H1 (cell line): ENCODE results near the gene ATP6V0A4. TPM values are rescaled to one million over a fixed set of nuclear protein-coding genes. Genes with fewer than 3 reads are reported as not detected.
A peak's percentile ranks its signal among the peaks of the same experiment; 100 is the strongest.

ENCODE experiments used
- CTCF ChIA-PET: fragments of 300-600 bp; sonication (Branson Sonifier 250); formaldehyde crosslinking; loops from one replicate; lab custom pipeline; 2021; ENCODE audit not compliant: partially characterized antibody; lab: Charles Lee
- POLR2A ChIA-PET: fragments of 300-600 bp; sonication (Branson Sonifier 250); formaldehyde crosslinking; loops from one replicate; lab custom pipeline; 2021; ENCODE audit warnings: inconsistent platforms; ENCODE audit not compliant: partially characterized antibody; lab: Charles Lee
- DNase-seq, 2 experiments: peaks; one replicate each; pipeline versions ENCODE4 v3.0.0 to v3.0.0-alpha.2; 2010 to 2022; ENCODE audit warnings: low spot score in 2 of 2, low read depth in 1 of 2, mixed read lengths in 1 of 2
- FAIRE-seq: peaks from 2 replicates; lab custom pipeline; 2011; peaks lifted over from hg19 to GRCh38; lab: Jason Lieb, UNC
- H2AFZ ChIP-seq: 2 replicates; pipeline ENCODE4 v1.8.1; 2012; ENCODE audit warnings: low read length, inconsistent platforms
- H2AK5ac ChIP-seq: 2 replicates; pipeline ENCODE4 v1.6.1; 2013; ENCODE audit warnings: low read depth, low read length
- H2BK120ac ChIP-seq: replicated peaks from 2 replicates; pipeline ENCODE3; 2013; ENCODE audit warnings: low read depth, low read length, inconsistent platforms
- H2BK12ac ChIP-seq: 2 replicates; pipeline ENCODE4 v1.6.1; 2013; ENCODE audit warnings: low read depth, low read length
- H2BK15ac ChIP-seq: 2 replicates; pipeline ENCODE4 v1.6.1; 2013; ENCODE audit warnings: low read length
- H2BK20ac ChIP-seq: 2 replicates; pipeline ENCODE4 v1.6.1; 2013; ENCODE audit warnings: low read length
- H2BK5ac ChIP-seq: 2 replicates; pipeline ENCODE4 v1.6.1; 2013; ENCODE audit warnings: low read depth, low read length
- H3K14ac ChIP-seq: 2 replicates; pipeline ENCODE4 v1.6.1; 2013; ENCODE audit warnings: inconsistent platforms; ENCODE audit not compliant: insufficient read length
- H3K18ac ChIP-seq: 2 replicates; pipeline ENCODE4 v1.6.1; 2013; ENCODE audit warnings: low read length; ENCODE audit errors: extremely low read depth
- H3K23ac ChIP-seq: 2 replicates; pipeline ENCODE4 v1.6.1; 2013; ENCODE audit warnings: inconsistent platforms; ENCODE audit not compliant: insufficient read length
- H3K23me2 ChIP-seq: 2 replicates; pipeline ENCODE4 v1.6.1; 2013; ENCODE audit warnings: low read depth, low read length
- H3K27ac ChIP-seq: 2 replicates; pipeline ENCODE4 v1.6.1; 2011; ENCODE audit warnings: low read depth, low read length, inconsistent platforms
- H3K27me3 ChIP-seq, 4 experiments: replicated peaks in 1 of 4; 1 replicate in 1 of 4; 2 replicates in 3 of 4; pipeline versions ENCODE4 v1.6.1 to v1.8.1; 2011 to 2013; ENCODE audit warnings: low read length in 3 of 4, mild to moderate bottlenecking in 3 of 4, inconsistent platforms in 2 of 4, mixed read lengths in 2 of 4, moderate library complexity in 1 of 4; ENCODE audit not compliant: control insufficient read depth in 3 of 4, insufficient read depth in 3 of 4; ENCODE audit errors: extremely low read depth in 1 of 4
- H3K36me3 ChIP-seq, 4 experiments: 2 replicates each; pipeline versions ENCODE4 v1.6.1 to v1.8.1; 2011 to 2013; ENCODE audit warnings: mild to moderate bottlenecking in 4 of 4, low read length in 3 of 4, moderate library complexity in 2 of 4, control low read depth in 1 of 4, inconsistent platforms in 1 of 4; ENCODE audit not compliant: insufficient read depth in 4 of 4, control insufficient read depth in 2 of 4
- H3K4ac ChIP-seq: replicated peaks from 2 replicates; pipeline ENCODE3; 2013; ENCODE audit warnings: low read length, low read depth, mixed read lengths, inconsistent platforms; ENCODE audit not compliant: insufficient read length
- H3K4me1 ChIP-seq, 4 experiments: replicated peaks in 1 of 4; 1 replicate in 1 of 4; 2 replicates in 3 of 4; pipeline versions ENCODE4 v1.6.1 to v1.8.1; 2011 to 2013; ENCODE audit warnings: low read length in 3 of 4, inconsistent platforms in 2 of 4, mixed read lengths in 1 of 4; ENCODE audit not compliant: insufficient read depth in 4 of 4, control insufficient read depth in 3 of 4
- H3K4me2 ChIP-seq, 2 experiments: 2 replicates each; pipeline versions ENCODE4 v1.6.1 to v1.8.1; 2011 to 2013; ENCODE audit warnings: low read depth in 2 of 2, low read length in 2 of 2, control low read depth in 1 of 2, inconsistent platforms in 1 of 2, mild to moderate bottlenecking in 1 of 2; ENCODE audit not compliant: insufficient read depth in 1 of 2
- H3K4me3 ChIP-seq, 4 experiments: fragments of 200-600, 300-600 bp in 1 of 4; sonication (generic), shearing (Covaris generic), sonication (Bioruptor Twin) in 1 of 4; 2 replicates each; pipeline versions ENCODE4 v1.5.1 to v1.8.1; 2011 to 2016; ENCODE audit warnings: low read length in 4 of 4, low read depth in 3 of 4, control low read depth in 2 of 4, inconsistent platforms in 2 of 4, mild to moderate bottlenecking in 2 of 4, mixed read lengths in 1 of 4, moderate library complexity in 1 of 4; ENCODE audit not compliant: insufficient read depth in 2 of 4; ENCODE audit errors: extremely low read depth in 1 of 4
- H3K56ac ChIP-seq: replicated peaks from 2 replicates; pipeline ENCODE3; 2013; ENCODE audit warnings: low read depth, mild to moderate bottlenecking, mixed read lengths, low read length, inconsistent platforms; ENCODE audit not compliant: insufficient read length
- H3K79me1 ChIP-seq: 2 replicates; pipeline ENCODE4 v1.6.1; 2013; ENCODE audit warnings: low read depth, low read length, control low read depth
- H3K79me2 ChIP-seq, 2 experiments: 2 replicates each; pipeline versions ENCODE4 v1.6.1 to v1.8.1; 2012 to 2013; ENCODE audit warnings: low read length in 2 of 2, mild to moderate bottlenecking in 2 of 2, inconsistent platforms in 1 of 2; ENCODE audit not compliant: insufficient read depth in 2 of 2, control insufficient read depth in 1 of 2
- H3K9ac ChIP-seq, 4 experiments: replicated peaks in 1 of 4; 1 replicate in 1 of 4; 2 replicates in 3 of 4; pipeline versions ENCODE4 v1.6.1 to v1.8.1; 2011 to 2013; ENCODE audit warnings: low read depth in 3 of 4, low read length in 3 of 4, control low read depth in 2 of 4, mild to moderate bottlenecking in 2 of 4, moderate library complexity in 2 of 4, inconsistent platforms in 1 of 4; ENCODE audit errors: extremely low read depth in 1 of 4
- H3K9me3 ChIP-seq, 2 experiments: 2 replicates each; pipeline versions ENCODE4 v1.6.1 to v1.8.1; 2012 to 2013; ENCODE audit warnings: mild to moderate bottlenecking in 2 of 2, moderate library complexity in 2 of 2, control low read depth in 1 of 2, inconsistent platforms in 1 of 2, low read depth in 1 of 2, low read length in 1 of 2, mixed read lengths in 1 of 2; ENCODE audit not compliant: insufficient read depth in 2 of 2
- H4K20me1 ChIP-seq, 2 experiments: replicated peaks in 1 of 2; 2 replicates each; pipeline versions ENCODE3 to v1.8.1; 2011 to 2013; ENCODE audit warnings: inconsistent platforms in 2 of 2, low read length in 2 of 2, mild to moderate bottlenecking in 1 of 2; ENCODE audit not compliant: insufficient read depth in 2 of 2, control insufficient read depth in 1 of 2
- H4K5ac ChIP-seq: 2 replicates; pipeline ENCODE4 v1.6.1; 2013; ENCODE audit warnings: low read length, low read depth, mixed read lengths, inconsistent platforms; ENCODE audit not compliant: insufficient read length
- H4K8ac ChIP-seq: 2 replicates; pipeline ENCODE4 v1.8.0; 2013; ENCODE audit warnings: mild to moderate bottlenecking, moderate library complexity, low read length, inconsistent platforms; ENCODE audit not compliant: insufficient read depth; ENCODE audit errors: extremely low read depth
- H4K91ac ChIP-seq: replicated peaks from 2 replicates; pipeline ENCODE3; 2013; ENCODE audit warnings: low read length, mixed read lengths, inconsistent platforms; ENCODE audit not compliant: insufficient read length
- CEBPB ChIP-seq: IDR thresholded peaks from 2 replicates; pipeline ENCODE4 v1.6.1; 2012; ENCODE audit warnings: low read depth, low read length
- EGR1 ChIP-seq: IDR thresholded peaks from 2 replicates; pipeline ENCODE4 v1.6.1; 2011; ENCODE audit warnings: low read depth, low read length, borderline replicate concordance
- EP300 ChIP-seq, 2 experiments: IDR thresholded peaks; 1 replicate in 1 of 2; 2 replicates in 1 of 2; pipeline ENCODE4 v1.6.1; 2011 to 2012; ENCODE audit warnings: low read depth in 2 of 2, low read length in 2 of 2, mild to moderate bottlenecking in 2 of 2, borderline replicate concordance in 1 of 2, inconsistent platforms in 1 of 2, moderate library complexity in 1 of 2
- EZH2 ChIP-seq: fragments of 200-600 bp; sonication (generic); IDR thresholded peaks from 2 replicates; pipeline ENCODE4 v1.7.1; 2012; ENCODE audit warnings: low read depth, mild to moderate bottlenecking, moderate library complexity, low read length, inconsistent platforms; ENCODE audit not compliant: severe bottlenecking
- FOSL1 ChIP-seq: IDR thresholded peaks from 2 replicates; pipeline ENCODE4 v1.6.1; 2011; ENCODE audit warnings: mild to moderate bottlenecking, low read depth, low read length, moderate library complexity; ENCODE audit not compliant: insufficient read depth
- PHF8 ChIP-seq: fragments of 200-600 bp; sonication (generic); conservative IDR thresholded peaks from 2 replicates; pipeline ENCODE4 v1.7.1; 2012; ENCODE audit warnings: low read depth, mild to moderate bottlenecking, inconsistent platforms, low read length, moderate library complexity
- POLR2AphosphoS5 ChIP-seq: IDR thresholded peaks from 2 replicates; pipeline ENCODE4 v1.6.1; 2011; ENCODE audit warnings: low read depth, low read length
- RBBP5 ChIP-seq: IDR thresholded peaks from 2 replicates; pipeline ENCODE4 v1.7.1; 2012; ENCODE audit warnings: low read depth, mild to moderate bottlenecking, inconsistent platforms, low read length, moderate library complexity, borderline replicate concordance
- RXRA ChIP-seq: IDR thresholded peaks from 2 replicates; pipeline ENCODE4 v1.6.1; 2011; ENCODE audit warnings: low read depth, mild to moderate bottlenecking, low read length, moderate library complexity; ENCODE audit not compliant: insufficient read depth
- TCF12 ChIP-seq: IDR thresholded peaks from 2 replicates; pipeline ENCODE4 v1.6.1; 2011; ENCODE audit warnings: low read depth, mild to moderate bottlenecking, low read length
- YY1 ChIP-seq: IDR thresholded peaks from 2 replicates; pipeline ENCODE4 v1.6.1; 2011; ENCODE audit warnings: low read depth, mild to moderate bottlenecking, low read length
- WGBS, 2 experiments: shearing (Covaris generic) in 1 of 2; methylation state at CpG; one replicate each; pipeline versions ENCODE4 v1.1.6 to v1.1.7; 2013 to 2015; ENCODE audit warnings: low lambda C conversion rate in 2 of 2, mixed read lengths in 2 of 2, inconsistent platforms in 1 of 2, low coverage in 1 of 2, missing lambda C conversion rate in 1 of 2; ENCODE audit not compliant: insufficient replicate concordance in 2 of 2, insufficient coverage in 1 of 2, insufficient read length in 1 of 2; ENCODE audit errors: extremely low coverage in 1 of 2, missing lambda C conversion rate in 1 of 2; 5-methylcytosine and 5-hydroxymethylcytosine counted together
- polyA plus RNA-seq, 7 experiments: library from polyadenylated mRNA; depleted of rRNA in 3 of 7; stranded (reverse) in 5 of 7; unstranded in 2 of 7; fragments of >200 nt in 5 of 7; fragments of 200-250 nt in 2 of 7; gene quantifications; 1 replicate in 5 of 7; 2 replicates in 1 of 7; 4 replicates in 1 of 7; pipeline versions ENCODE4 v1.2.1 to v1.2.3, GENCODE V29; 2011 to 2013; ENCODE audit warnings: missing spikeins in 2 of 7, mixed read lengths in 2 of 7
- total RNA-seq: library from RNA; stranded (reverse); fragmentation: NEBNext Ultra II Directional; extraction: Animal tissue kit (Norgen Biotek cat#: 25700); gene quantifications from 2 replicates; pipeline ENCODE4 v1.2.1, GENCODE V29; 2021
- TF ChIP-seq, protein P1 (sequence below): IDR thresholded peaks from 2 replicates; pipeline ENCODE4 v1.6.1; 2011; ENCODE audit warnings: low read length, improper control_type of control experiment

The ATP6V0A4 gene
- total and polyA plus RNA-seq, 2 of the 8 experiments (the other 6 are each of a cell fraction or from before 2014, with no cell fraction given): 0.47 to 1.6 TPM

GRCh38 chr7:138776166-138776833 is 21.7 kb downstream of the ATP6V0A4 start:
- no peak overlapping the region for H3K18ac ChIP-seq
- no peaks in the 10 kb centered on the region for H3K36me3 ChIP-seq
- ChIA-PET CTCF (interaction anchor here (0.6 to 1.6 kb wide), 2 partner anchors 38 to 269 kb away, joined by 3 read pairs; no protein-coding TSS in a partner anchor), POLR2A (no interaction called here)
- H4K91ac ChIP-seq: no peak overlapping the region
- H2BK5ac ChIP-seq: no peak overlapping the region
- H3K14ac ChIP-seq: no peak overlapping the region
- H2BK20ac ChIP-seq: no peak overlapping the region
- no peaks in the 10 kb centered on the region; a peak in 1 of 4 replicates for H3K9me3 ChIP-seq
- H3K79me1 ChIP-seq: no peaks in the 10 kb centered on the region
- no peak for FAIRE-seq
- no peak overlapping the region for H3K4ac ChIP-seq
- H3K9ac ChIP-seq: no peak overlapping the region
- H2BK120ac ChIP-seq: no peak overlapping the region
- H3K79me2 ChIP-seq: no peaks in the 10 kb centered on the region
- no peak overlapping the region for H3K27ac ChIP-seq
- H2BK12ac ChIP-seq: no peak overlapping the region
- H4K5ac ChIP-seq: no peak overlapping the region
- no peaks in the 10 kb centered on the region for H4K20me1 ChIP-seq
- peaks cover 0 to 5% (median 4%) of the 10 kb centered on the region in 4 experiments; a peak in 5 of 7 replicates for H3K4me1 ChIP-seq
- no peak for DNase-seq
- no peak overlapping the region for H2BK15ac ChIP-seq
- H3K27me3 ChIP-seq: peaks cover 0 to 10% (median 3%) of the 10 kb centered on the region in 4 experiments; a peak in 4 of 7 replicates
- H2AFZ ChIP-seq: 0 out of 2 replicates have a peak overlapping the region, but pooled peaks have one; percentile 17
- H2AK5ac ChIP-seq: no peak overlapping the region
- no peak overlapping the region; a peak in 1 of 4 replicates for H3K4me2 ChIP-seq
- H4K8ac ChIP-seq: peak overlapping the region; percentile 39; the same call in 1 of the 2 replicates
- 87% methylated on average over 10 of the region's 10 CpGs; no CpG with 5 or more reads in 1 of the 2 experiments for WGBS, 2 experiments
- H3K56ac ChIP-seq: no peak overlapping the region
- no peak overlapping the region for H3K23ac ChIP-seq
- H3K23me2 ChIP-seq: no peaks in the 10 kb centered on the region
- no peak overlapping the region for H3K4me3 ChIP-seq
- no peak for TF ChIP-seq TCF12
- TF ChIP-seq RXRA: no peak
- no peak for TF ChIP-seq YY1
- no peak for TF ChIP-seq EP300 (IDR thresholded peaks at IDR 0.05; ENCODE audit: borderline replicate concordance in 1 of 2, low read depth in 2 of 2, low read length in 2 of 2)
- no peak for TF ChIP-seq CEBPB
- TF ChIP-seq FOSL1: no peak
- no peak for TF ChIP-seq EZH2
- no peak for TF ChIP-seq POLR2AphosphoS5
- TF ChIP-seq, protein P1, sequence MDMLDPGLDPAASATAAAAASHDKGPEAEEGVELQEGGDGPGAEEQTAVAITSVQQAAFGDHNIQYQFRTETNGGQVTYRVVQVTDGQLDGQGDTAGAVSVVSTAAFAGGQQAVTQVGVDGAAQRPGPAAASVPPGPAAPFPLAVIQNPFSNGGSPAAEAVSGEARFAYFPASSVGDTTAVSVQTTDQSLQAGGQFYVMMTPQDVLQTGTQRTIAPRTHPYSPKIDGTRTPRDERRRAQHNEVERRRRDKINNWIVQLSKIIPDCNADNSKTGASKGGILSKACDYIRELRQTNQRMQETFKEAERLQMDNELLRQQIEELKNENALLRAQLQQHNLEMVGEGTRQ: no peak
- TF ChIP-seq PHF8: no peak
- TF ChIP-seq RBBP5: no peak
- TF ChIP-seq EGR1: no peak
